A549 (cell line): ENCODE data around the gene KIF4A. TPM values are rescaled to one million over a fixed set of nuclear protein-coding genes. Genes with fewer than 3 reads are reported as not detected.
A peak's percentile ranks its signal among the peaks of the same experiment; 100 is the strongest.
"Not testable (repeated sequence)": the region's sequence is repeated elsewhere in the genome, so short reads cannot be mapped to it uniquely, and the experiment has no call there.

ENCODE experiments used
- ATAC-seq, 2 experiments: fragments of 200-7000 bp in 1 of 2; fragments of >200 bp in 1 of 2; cut with Nextera tagmentation in 1 of 2; cut with Tn5 transposase in 1 of 2; 3 replicates each; pipeline versions ENCODE4 v1.8.0 to v1.9.1; 2018 to 2020; ENCODE audit warnings: mild to moderate bottlenecking in 1 of 2, moderate library complexity in 1 of 2
- CTCF ChIA-PET: fragments of 300-600 bp; sonication (Branson Sonifier 250); formaldehyde crosslinking; extraction: SDS; loops from one replicate; lab custom pipeline; 2021; ENCODE audit warnings: antibody characterized with exemption, inconsistent platforms; lab: Yijun Ruan, JAX
- POLR2A ChIA-PET: fragments of 350-600 bp; formaldehyde crosslinking; extraction: SDS; loops from one replicate; lab custom pipeline; 2021; ENCODE audit warnings: antibody characterized with exemption, inconsistent platforms; lab: Yijun Ruan, JAX
- DNase-seq, 2 experiments: peaks; one replicate each; pipeline versions ENCODE4 v3.0.0 to v3.0.0-alpha.2; 2011 to 2016; ENCODE audit warnings: low read depth in 1 of 2, low spot score in 1 of 2
- FAIRE-seq: peaks from 2 replicates; lab custom pipeline; 2011; peaks lifted over from hg19 to GRCh38; lab: Jason Lieb, UNC
- H3K27ac ChIP-seq, 2 experiments: fragments of >200 bp; sonication (Bioruptor Twin); formaldehyde crosslinking; 3 replicates each; pipeline ENCODE4 v1.5.1; 2016 to 2017
- H3K4me1 ChIP-seq: fragments of >200 bp; sonication (Bioruptor Twin); formaldehyde crosslinking; 3 replicates; pipeline ENCODE4 v1.6.1; 2016
- H3K4me2 ChIP-seq: fragments of >200 bp; sonication (Bioruptor Twin); formaldehyde crosslinking; 3 replicates; pipeline ENCODE4 v1.6.1; 2016
- H3K4me3 ChIP-seq: fragments of >200 bp; sonication (Bioruptor Twin); formaldehyde crosslinking; 3 replicates; pipeline ENCODE4 v1.5.1; 2016
- H3K9me3 ChIP-seq: fragments of >200 bp; sonication (Bioruptor Twin); formaldehyde crosslinking; 3 replicates; pipeline ENCODE4 v1.6.1; 2016
- BCL3 ChIP-seq: fragments of >200 bp; sonication (Bioruptor Twin); formaldehyde crosslinking; IDR thresholded peaks from 3 replicates; pipeline ENCODE4 v1.6.1; 2016
- CBX2 ChIP-seq: fragments of 200-600 bp; sonication (generic); IDR thresholded peaks from 2 replicates; pipeline ENCODE4 v1.6.1; 2016; ENCODE audit warnings: low read depth, mild to moderate bottlenecking, borderline replicate concordance
- CBX8 ChIP-seq: fragments of 200-600 bp; sonication (generic); IDR thresholded peaks from 2 replicates; pipeline ENCODE4 v1.6.1; 2016
- E2F6 ChIP-seq: IDR thresholded peaks from 2 replicates; pipeline ENCODE4 v1.6.1; 2012; ENCODE audit warnings: low read depth, borderline replicate concordance
- EHMT2 ChIP-seq: fragments of 200-600 bp; sonication (generic); IDR thresholded peaks from 2 replicates; pipeline ENCODE4 v1.6.1; 2016; ENCODE audit warnings: antibody characterized with exemption, low read depth, mild to moderate bottlenecking, moderate library complexity
- EP300 ChIP-seq, 2 experiments: fragments of >200 bp; sonication (Bioruptor Twin); formaldehyde crosslinking; IDR thresholded peaks; 2 replicates in 1 of 2; 3 replicates in 1 of 2; pipeline ENCODE4 v1.6.1; 2016 to 2017
- ESRRA ChIP-seq: fragments of 150-350 bp; IDR thresholded peaks from 2 replicates; pipeline ENCODE4 v1.6.1; 2014; ENCODE audit warnings: mild to moderate bottlenecking, low read length, borderline replicate concordance
- HDAC2 ChIP-seq: fragments of 200-600 bp; sonication (generic); IDR thresholded peaks from 2 replicates; pipeline ENCODE4 v1.6.1; 2016
- HES2 ChIP-seq: fragments of >200 bp; sonication (Bioruptor Twin); formaldehyde crosslinking; IDR thresholded peaks from 2 replicates; pipeline ENCODE4 v1.6.1; 2016
- HMGXB4 ChIP-seq: fragments of 250-450 bp; sonication (Bioruptor Pico); IDR thresholded peaks from 2 replicates; pipeline ENCODE4 v1.5.0; 2021; ENCODE audit warnings: mild to moderate bottlenecking, moderate library complexity, borderline replicate concordance
- HOXA7 ChIP-seq: fragments of 250-450 bp; sonication (Bioruptor Pico); IDR thresholded peaks from 2 replicates; pipeline ENCODE4 v1.5.0; 2020; ENCODE audit warnings: mild to moderate bottlenecking, moderate library complexity
- HOXB5 ChIP-seq: fragments of 250-450 bp; sonication (Bioruptor Pico); IDR thresholded peaks from 2 replicates; pipeline ENCODE4 v1.5.0; 2020; ENCODE audit warnings: mild to moderate bottlenecking, moderate library complexity
- JUN ChIP-seq, 2 experiments: fragments of >200 bp; sonication (Bioruptor Twin); formaldehyde crosslinking; IDR thresholded peaks; 2 replicates in 1 of 2; 3 replicates in 1 of 2; pipeline ENCODE4 v1.6.1; 2016 to 2017
- JUNB ChIP-seq: fragments of >200 bp; sonication (Bioruptor Twin); formaldehyde crosslinking; IDR thresholded peaks from 2 replicates; pipeline ENCODE4 v1.6.1; 2016
- KDM1A ChIP-seq: fragments of 200-600 bp; sonication (generic); IDR thresholded peaks from 2 replicates; pipeline ENCODE4 v1.6.1; 2016; ENCODE audit warnings: low read depth, mild to moderate bottlenecking
- KDM5A ChIP-seq: fragments of 200-600 bp; sonication (generic); IDR thresholded peaks from 2 replicates; pipeline ENCODE4 v1.6.1; 2016; ENCODE audit warnings: antibody characterized with exemption, mild to moderate bottlenecking
- MYC ChIP-seq: IDR thresholded peaks from 2 replicates; pipeline ENCODE4 v1.6.1; 2012; ENCODE audit warnings: mild to moderate bottlenecking, inconsistent platforms, low read length, improper control_type of control experiment, borderline replicate concordance
- NR3C1 ChIP-seq: fragments of >200 bp; sonication (Bioruptor Twin); formaldehyde crosslinking; IDR thresholded peaks from 3 replicates; pipeline ENCODE4 v1.6.1; 2017
- PHF8 ChIP-seq: fragments of 200-600 bp; sonication (generic); IDR thresholded peaks from 2 replicates; pipeline ENCODE4 v1.6.1; 2016; ENCODE audit warnings: low read depth, mild to moderate bottlenecking, antibody characterized with exemption, moderate library complexity, borderline replicate concordance
- POLR2AphosphoS2 ChIP-seq: conservative IDR thresholded peaks from 2 replicates; pipeline ENCODE4 v1.6.1; 2012; ENCODE audit warnings: low read length, improper control_type of control experiment, inconsistent platforms
- RARB ChIP-seq: fragments of 250-450 bp; sonication (Bioruptor Pico); IDR thresholded peaks from 2 replicates; pipeline ENCODE4 v1.8.0; 2021; ENCODE audit warnings: mild to moderate bottlenecking, moderate library complexity
- RCOR1 ChIP-seq: fragments of 150-350 bp; IDR thresholded peaks from 2 replicates; pipeline ENCODE4 v1.6.1; 2014; ENCODE audit warnings: antibody characterized with exemption, low read length, low read depth
- RFX5 ChIP-seq: fragments of 450-650 bp; IDR thresholded peaks from 2 replicates; pipeline ENCODE4 v1.7.1; 2014; ENCODE audit warnings: antibody characterized with exemption, mild to moderate bottlenecking, moderate library complexity
- TP53 ChIP-seq: fragments of 250-450 bp; sonication (Bioruptor Pico); IDR thresholded peaks from 2 replicates; pipeline ENCODE4 v1.5.0; 2021; ENCODE audit warnings: mild to moderate bottlenecking, moderate library complexity
- WGBS: methylation state at CpG from one replicate; pipeline ENCODE4 v1.1.6; 2017; ENCODE audit errors: missing lambda C conversion rate; 5-methylcytosine and 5-hydroxymethylcytosine counted together
- polyA plus RNA-seq, 4 experiments: library from polyadenylated mRNA; depleted of rRNA in 3 of 4; stranded (reverse); fragments of >200 nt; fragmentation: RNase III in 1 of 4; extraction: RNeasy Plus Mini Kit Qiagen cat#74134 plus additional on column Dnase treatment in 1 of 4; gene quantifications; 2 replicates in 3 of 4; 3 replicates in 1 of 4; pipeline ENCODE4 v1.2.3, GENCODE V29; 2011 to 2017

KIF4A gene
- polyA plus RNA-seq, 2 of the 4 experiments (the other 2 are of a cell fraction), result 27.9 to 46.6 TPM

GRCh38 chrX:70241501-70241900 lies 48.4 kb upstream of the KIF4A start (continued):
- TF ChIP-seq HMGXB4 (CRISPR knock-in tag) (no peak), ESRRA (no peak)

GRCh38 chrX:70243601-70244000 lies 46.3 kb upstream of the KIF4A start:
- CTCF ChIA-PET, H3K27ac ChIP-seq, FAIRE-seq, POLR2A ChIA-PET, DNase-seq, H3K4me2 ChIP-seq, H3K4me3 ChIP-seq, H3K9me3 ChIP-seq, ATAC-seq, H3K4me1 ChIP-seq: not testable (repeated sequence)
- WGBS, result 31% methylated on average over 4 of the region's 5 CpGs

GRCh38 chrX:70244881-70245280 lies 45.0 kb upstream of the KIF4A start:
- no peak overlapping the region for H3K27ac ChIP-seq
- CTCF ChIA-PET, result interaction anchor here (0.9 kb wide), 1 partner anchor 8 kb away, joined by 3 read pairs; no protein-coding TSS in a partner anchor
- FAIRE-seq, result peak; percentile 18
- H3K4me1 ChIP-seq, result no peaks in the 10 kb centered on the region
- POLR2A ChIA-PET, result no interaction called here
- WGBS, result 45% methylated on average over 6 of the region's 6 CpGs
- TF ChIP-seq PHF8 (no peak), RFX5 (no peak), KDM5A (no peak), NR3C1 (no peak), TP53 (CRISPR knock-in tag) (no peak)
- no peak overlapping the region for H3K4me2 ChIP-seq
- no peak overlapping the region for H3K4me3 ChIP-seq
- ATAC-seq, result no peak
- no peaks in the 10 kb centered on the region for H3K9me3 ChIP-seq
- DNase-seq, result no peak

GRCh38 chrX:70247252-70247651 lies 42.7 kb upstream of the KIF4A start:
- H3K9me3 ChIP-seq, result no peaks in the 10 kb centered on the region
- H3K4me1 ChIP-seq, result no peaks in the 10 kb centered on the region
- H3K4me2 ChIP-seq, result no peak overlapping the region
- CTCF ChIA-PET, result no interaction called here
- no peak overlapping the region for H3K27ac ChIP-seq
- no peak for FAIRE-seq
- no peak for DNase-seq
- no peak for ATAC-seq
- 41% methylated on average over 2 of the region's 2 CpGs for whole genome bisulfite sequencing
- no peak overlapping the region for H3K4me3 ChIP-seq
- POLR2A ChIA-PET, result no interaction called here
- no peak for TF ChIP-seq HDAC2
- TF ChIP-seq RCOR1, result no peak
- no peak for TF ChIP-seq KDM1A
- no peak for TF ChIP-seq JUN (IDR thresholded peaks at IDR 0.05)
- TF ChIP-seq NR3C1, result no peak
- no peak for TF ChIP-seq PHF8

- Histone ChIP-seq H3K27ac (no peak overlapping the region), H3K4me3 (no peak overlapping the region), H3K9me3 (no peaks in the 10 kb centered on the region), H3K4me1 (peaks cover 5% of the 10 kb centered on the region; the same call in 1 of the 3 replicates), H3K4me2 (no peak overlapping the region)
- TF ChIP-seq HOXA7 (CRISPR knock-in tag) (no peak), CBX8 (no peak), CBX2 (no peak), EHMT2 (no peak), JUNB (no peak), JUN (IDR thresholded peaks at IDR 0.05) (no peak), HOXB5 (CRISPR knock-in tag) (no peak), HES2 (no peak), TP53 (CRISPR knock-in tag) (no peak), POLR2AphosphoS2 (no peak), RARB (CRISPR knock-in tag) (no peak), BCL3 (no peak), MYC (no peak), EP300 (IDR thresholded peaks at IDR 0.05) (no peak), E2F6 (no peak), KDM1A (no peak)
- no peak for DNase-seq
- ChIA-PET CTCF (interaction anchor here (0.6 to 0.9 kb wide), 2 partner anchors 10 to 23 kb away, joined by 3 to 4 read pairs; no protein-coding TSS in a partner anchor), POLR2A (no interaction called here)
- no peak for FAIRE-seq
- WGBS, result 24% methylated on average over 2 of the region's 2 CpGs
- ATAC-seq, result no peak
Observed at GRCh38 chrX:70252491-70252890, 37.4 kb upstream of the KIF4A start.
